ENCODE data around the gene MVK.

DNA sequence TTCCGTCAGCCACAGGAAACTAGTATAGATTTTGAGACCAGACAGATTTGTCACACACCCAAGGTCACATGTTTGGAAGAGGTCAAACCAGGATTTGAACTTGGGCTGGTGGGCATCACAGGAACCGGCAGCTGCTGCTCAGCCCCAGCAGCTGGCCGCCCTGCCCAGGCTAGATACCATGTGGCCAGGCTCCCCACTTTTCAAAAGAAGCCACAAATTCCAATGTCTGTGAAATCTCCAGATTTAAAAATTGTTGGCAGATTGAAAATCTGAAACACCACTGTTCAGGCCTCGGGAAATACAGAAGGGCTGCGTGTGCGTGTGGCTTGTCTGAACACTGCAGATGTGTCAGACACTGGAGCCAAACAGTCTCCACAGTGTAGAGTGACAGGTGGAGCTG is 30.7 kb upstream of the MVK start:
- TF ChIP-seq POLR2A (IDR thresholded peaks at IDR 0.05; ENCODE audit: low read depth, low read length): no peak
- TF ChIP-seq, protein P1, sequence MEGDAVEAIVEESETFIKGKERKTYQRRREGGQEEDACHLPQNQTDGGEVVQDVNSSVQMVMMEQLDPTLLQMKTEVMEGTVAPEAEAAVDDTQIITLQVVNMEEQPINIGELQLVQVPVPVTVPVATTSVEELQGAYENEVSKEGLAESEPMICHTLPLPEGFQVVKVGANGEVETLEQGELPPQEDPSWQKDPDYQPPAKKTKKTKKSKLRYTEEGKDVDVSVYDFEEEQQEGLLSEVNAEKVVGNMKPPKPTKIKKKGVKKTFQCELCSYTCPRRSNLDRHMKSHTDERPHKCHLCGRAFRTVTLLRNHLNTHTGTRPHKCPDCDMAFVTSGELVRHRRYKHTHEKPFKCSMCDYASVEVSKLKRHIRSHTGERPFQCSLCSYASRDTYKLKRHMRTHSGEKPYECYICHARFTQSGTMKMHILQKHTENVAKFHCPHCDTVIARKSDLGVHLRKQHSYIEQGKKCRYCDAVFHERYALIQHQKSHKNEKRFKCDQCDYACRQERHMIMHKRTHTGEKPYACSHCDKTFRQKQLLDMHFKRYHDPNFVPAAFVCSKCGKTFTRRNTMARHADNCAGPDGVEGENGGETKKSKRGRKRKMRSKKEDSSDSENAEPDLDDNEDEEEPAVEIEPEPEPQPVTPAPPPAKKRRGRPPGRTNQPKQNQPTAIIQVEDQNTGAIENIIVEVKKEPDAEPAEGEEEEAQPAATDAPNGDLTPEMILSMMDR (conservative IDR thresholded peaks at IDR 0.05; ENCODE audit: low read depth, low read length): no peak
